COLO829 (cell line): Measurements from ENCODE around the gene TMEM9.
"Not testable (repeated sequence)": the region's sequence is repeated elsewhere in the genome, so short reads cannot be mapped to it uniquely, and the experiment has no call there.

Experiments
- DNase-seq: peaks from one replicate; pipeline ENCODE4 v3.0.0; 2012; ENCODE audit warnings: low spot score

The TMEM9 gene

GRCh38 chr1:201172999-201173610 lies 18.8 kb upstream of the TMEM9 start:
- no peak for DNase-seq

- no peak for DNase-seq
These were observed 18.1 kb upstream of the TMEM9 start for GRCh38 chr1:201172326-201172725.

- no peak for DNase-seq
These were observed 17.1 kb upstream of the TMEM9 start for GRCh38 chr1:201171063-201172036.

- peak; percentile 95 for DNase-seq
These were observed 16.3 kb upstream of the TMEM9 start for GRCh38 chr1:201170533-201171062.

GRCh38 chr1:201169971-201170532 lies 15.8 kb upstream of the TMEM9 start:
- no peak for DNase-seq

GRCh38 chr1:201169203-201169602 lies 14.9 kb upstream of the TMEM9 start:
- no peak for DNase-seq

- no peak for DNase-seq
These were observed 13.0 kb upstream of the TMEM9 start for GRCh38 chr1:201167041-201167991.

- DNase-seq, result no peak
These were observed 10.4 kb upstream of the TMEM9 start for GRCh38 chr1:201164645-201165044.

- DNase-seq, result no peak
These were observed 9.4 kb upstream of the TMEM9 start for GRCh38 chr1:201163707-201164106.

GRCh38 chr1:201163036-201163435 lies 8.8 kb upstream of the TMEM9 start:
- DNase-seq, result not testable (repeated sequence)

GRCh38 chr1:201157949-201158348 lies 3.7 kb upstream of the TMEM9 start:
- no peak for DNase-seq

GRCh38 chr1:201156819-201157218 lies 2.5 kb upstream of the TMEM9 start:
- DNase-seq, result no peak

GRCh38 chr1:201156346-201156745 lies 2.1 kb upstream of the TMEM9 start:
- no peak for DNase-seq

- DNase-seq, result no peak
These were observed 1.1 kb upstream of the TMEM9 start for GRCh38 chr1:201155354-201155753.

- no peak for DNase-seq
These were observed 543 bp downstream of the TMEM9 start for GRCh38 chr1:201153474-201154388.

GRCh38 chr1:201149400-201149799 lies 4.9 kb downstream of the TMEM9 start:
- peak; percentile 73 for DNase-seq

GRCh38 chr1:201147396-201148015 lies 6.8 kb downstream of the TMEM9 start:
- DNase-seq, result no peak

- no peak for DNase-seq
These were observed 7.5 kb downstream of the TMEM9 start for GRCh38 chr1:201146626-201147390.

- no peak for DNase-seq
These were observed 8.5 kb downstream of the TMEM9 start for GRCh38 chr1:201145816-201146215.
